Measurements from ENCODE around the gene GABRE. TPM values are rescaled to one million over a fixed set of nuclear protein-coding genes. Genes with fewer than 3 reads are reported as not detected.

GABRE gene
- total and polyA plus RNA-seq, 2 of the 13 experiments (the other 11 are each of a cell fraction or from before 2014, with no cell fraction given) = 12.2 to 66.2 TPM

DNA sequence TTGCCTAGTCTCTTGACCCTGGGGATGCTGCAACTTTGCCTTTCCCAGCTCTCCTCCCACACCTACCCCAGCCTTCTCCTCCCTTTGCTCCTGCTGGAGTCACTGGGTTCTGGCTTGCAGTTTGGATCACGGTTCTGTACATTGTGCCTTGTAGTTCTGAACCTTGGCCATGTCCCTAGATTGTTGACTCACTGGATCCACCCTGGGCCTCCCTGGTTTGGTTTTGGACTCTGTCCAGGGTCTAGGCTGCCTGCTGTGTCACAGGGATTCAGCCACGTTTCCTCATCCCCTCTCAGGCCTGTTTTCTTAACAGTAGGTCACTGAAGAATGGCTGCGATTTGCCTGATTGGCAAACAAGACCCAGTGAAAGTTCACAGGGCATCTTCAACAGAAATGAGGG, 11.5 kb upstream of the GABRE start (continued):
- TF ChIP-seq TCF7L2 (IDR thresholded peaks at IDR 0.05; ENCODE audit: low read depth, low read length) (no peak), GTF3A (CRISPR knock-in tag; conservative IDR thresholded peaks at IDR 0.05) (no peak), USF2 (IDR thresholded peaks at IDR 0.05; ENCODE audit: low read depth, low read length) (no peak), USF2 (CRISPR knock-in tag; IDR thresholded peaks at IDR 0.05; ENCODE audit: borderline replicate concordance) (no peak), GATAD2A (CRISPR knock-in tag; IDR thresholded peaks at IDR 0.05) (peak; percentile 72), ZSCAN21 (CRISPR knock-in tag; IDR thresholded peaks at IDR 0.05; ENCODE audit: borderline replicate concordance) (no peak), ZFP36L2 (CRISPR knock-in tag; IDR thresholded peaks at IDR 0.05) (no peak), FOXK2 (IDR thresholded peaks at IDR 0.05) (no peak), KMT2B (CRISPR knock-in tag; IDR thresholded peaks at IDR 0.05) (no peak), ZC3H4 (CRISPR knock-in tag; IDR thresholded peaks at IDR 0.05; ENCODE audit: borderline replicate concordance) (no peak), MED13 (CRISPR knock-in tag; IDR thresholded peaks at IDR 0.05) (no peak), SRSF1 (optimal IDR thresholded peaks at IDR 0.05; ENCODE audit: low read depth, low read length) (no peak), FOXO1 (CRISPR knock-in tag; IDR thresholded peaks at IDR 0.05) (no peak; the same call in 1 of the 2 replicates), ZNF768 (CRISPR knock-in tag; IDR thresholded peaks at IDR 0.05) (no peak), HNRNPL (IDR thresholded peaks at IDR 0.05; ENCODE audit: low read depth, low read length) (no peak), ZNF75D (CRISPR knock-in tag; IDR thresholded peaks at IDR 0.05; ENCODE audit: borderline replicate concordance) (no peak), RAD51 (IDR thresholded peaks at IDR 0.05; ENCODE audit: borderline replicate concordance) (no peak), ZSCAN20 (CRISPR knock-in tag; IDR thresholded peaks at IDR 0.05; ENCODE audit: borderline replicate concordance) (no peak), RXRA (CRISPR knock-in tag; IDR thresholded peaks at IDR 0.05) (0 out of 2 replicates have a peak, but pooled peaks have one; percentile 21), SMARCE1 (IDR thresholded peaks at IDR 0.05; ENCODE audit: borderline replicate concordance) (no peak), POLR2AphosphoS5 (IDR thresholded peaks at IDR 0.05; ENCODE audit: low read depth, low read length) (no peak), KDM4B (CRISPR knock-in tag; IDR thresholded peaks at IDR 0.05) (no peak), MBNL3 (CRISPR knock-in tag; conservative IDR thresholded peaks at IDR 0.05) (no peak), ZNF549 (CRISPR knock-in tag; IDR thresholded peaks at IDR 0.05) (no peak), ZNF672 (CRISPR knock-in tag; IDR thresholded peaks at IDR 0.05) (no peak), TEAD2 (CRISPR knock-in tag; IDR thresholded peaks at IDR 0.05) (no peak)
- TF ChIP-seq, protein P1, sequence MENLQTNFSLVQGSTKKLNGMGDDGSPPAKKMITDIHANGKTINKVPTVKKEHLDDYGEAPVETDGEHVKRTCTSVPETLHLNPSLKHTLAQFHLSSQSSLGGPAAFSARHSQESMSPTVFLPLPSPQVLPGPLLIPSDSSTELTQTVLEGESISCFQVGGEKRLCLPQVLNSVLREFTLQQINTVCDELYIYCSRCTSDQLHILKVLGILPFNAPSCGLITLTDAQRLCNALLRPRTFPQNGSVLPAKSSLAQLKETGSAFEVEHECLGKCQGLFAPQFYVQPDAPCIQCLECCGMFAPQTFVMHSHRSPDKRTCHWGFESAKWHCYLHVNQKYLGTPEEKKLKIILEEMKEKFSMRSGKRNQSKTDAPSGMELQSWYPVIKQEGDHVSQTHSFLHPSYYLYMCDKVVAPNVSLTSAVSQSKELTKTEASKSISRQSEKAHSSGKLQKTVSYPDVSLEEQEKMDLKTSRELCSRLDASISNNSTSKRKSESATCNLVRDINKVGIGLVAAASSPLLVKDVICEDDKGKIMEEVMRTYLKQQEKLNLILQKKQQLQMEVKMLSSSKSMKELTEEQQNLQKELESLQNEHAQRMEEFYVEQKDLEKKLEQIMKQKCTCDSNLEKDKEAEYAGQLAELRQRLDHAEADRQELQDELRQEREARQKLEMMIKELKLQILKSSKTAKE (CRISPR knock-in tag; IDR thresholded peaks at IDR 0.05; ENCODE audit: borderline replicate concordance) = 0 out of 2 replicates have a peak, but pooled peaks have one; percentile 33
- TF ChIP-seq, protein P2, sequence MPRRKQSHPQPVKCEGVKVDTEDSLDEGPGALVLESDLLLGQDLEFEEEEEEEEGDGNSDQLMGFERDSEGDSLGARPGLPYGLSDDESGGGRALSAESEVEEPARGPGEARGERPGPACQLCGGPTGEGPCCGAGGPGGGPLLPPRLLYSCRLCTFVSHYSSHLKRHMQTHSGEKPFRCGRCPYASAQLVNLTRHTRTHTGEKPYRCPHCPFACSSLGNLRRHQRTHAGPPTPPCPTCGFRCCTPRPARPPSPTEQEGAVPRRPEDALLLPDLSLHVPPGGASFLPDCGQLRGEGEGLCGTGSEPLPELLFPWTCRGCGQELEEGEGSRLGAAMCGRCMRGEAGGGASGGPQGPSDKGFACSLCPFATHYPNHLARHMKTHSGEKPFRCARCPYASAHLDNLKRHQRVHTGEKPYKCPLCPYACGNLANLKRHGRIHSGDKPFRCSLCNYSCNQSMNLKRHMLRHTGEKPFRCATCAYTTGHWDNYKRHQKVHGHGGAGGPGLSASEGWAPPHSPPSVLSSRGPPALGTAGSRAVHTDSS (CRISPR knock-in tag; conservative IDR thresholded peaks at IDR 0.05) = no peak
- TF ChIP-seq, protein P3, sequence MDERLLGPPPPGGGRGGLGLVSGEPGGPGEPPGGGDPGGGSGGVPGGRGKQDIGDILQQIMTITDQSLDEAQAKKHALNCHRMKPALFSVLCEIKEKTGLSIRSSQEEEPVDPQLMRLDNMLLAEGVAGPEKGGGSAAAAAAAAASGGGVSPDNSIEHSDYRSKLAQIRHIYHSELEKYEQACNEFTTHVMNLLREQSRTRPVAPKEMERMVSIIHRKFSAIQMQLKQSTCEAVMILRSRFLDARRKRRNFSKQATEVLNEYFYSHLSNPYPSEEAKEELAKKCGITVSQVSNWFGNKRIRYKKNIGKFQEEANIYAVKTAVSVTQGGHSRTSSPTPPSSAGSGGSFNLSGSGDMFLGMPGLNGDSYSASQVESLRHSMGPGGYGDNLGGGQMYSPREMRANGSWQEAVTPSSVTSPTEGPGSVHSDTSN (CRISPR knock-in tag; IDR thresholded peaks at IDR 0.05) = no peak

Data from HepG2 (cell line).